Measurements from ENCODE around the gene SNAP25. TPM values are rescaled to one million over a fixed set of nuclear protein-coding genes. Genes with fewer than 3 reads are reported as not detected.

The SNAP25 gene
- total and polyA plus RNA-seq, 8 donors = 1.5 to 11.7 (median 6.8) TPM

DNA sequence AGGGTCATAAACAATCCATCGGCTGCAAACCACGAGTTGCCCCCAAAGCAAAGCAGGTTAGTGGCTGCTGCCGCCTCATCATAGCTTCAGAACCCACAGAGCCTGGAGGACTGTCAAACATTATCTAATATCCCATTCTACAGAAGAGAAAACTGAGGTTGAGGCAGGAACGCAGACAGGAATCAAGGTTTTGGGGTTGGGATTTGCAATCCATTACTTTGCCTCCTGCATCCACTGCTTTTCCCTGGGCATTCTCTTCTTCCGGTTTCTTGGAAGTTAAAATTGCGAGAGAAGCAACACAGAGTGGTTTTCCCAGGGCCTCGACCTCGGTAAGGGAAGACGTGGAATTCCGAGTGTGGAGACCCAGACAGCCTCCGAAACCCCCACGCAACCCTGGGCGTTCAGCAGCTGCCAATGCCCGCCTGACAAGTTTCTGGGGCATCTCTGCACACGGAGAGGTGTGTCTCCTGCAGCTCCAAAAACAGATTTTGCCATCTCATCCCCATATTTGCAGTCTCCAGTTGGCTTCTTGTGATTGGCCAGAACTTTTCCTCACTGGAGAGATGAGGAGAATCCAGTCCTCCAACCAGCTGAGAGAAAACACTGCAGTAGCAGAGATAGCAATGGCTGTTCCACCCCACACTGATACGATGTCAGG lies 45.5 kb upstream of the SNAP25 start:
- no peak overlapping the region for H3K4me3 ChIP-seq

DNA sequence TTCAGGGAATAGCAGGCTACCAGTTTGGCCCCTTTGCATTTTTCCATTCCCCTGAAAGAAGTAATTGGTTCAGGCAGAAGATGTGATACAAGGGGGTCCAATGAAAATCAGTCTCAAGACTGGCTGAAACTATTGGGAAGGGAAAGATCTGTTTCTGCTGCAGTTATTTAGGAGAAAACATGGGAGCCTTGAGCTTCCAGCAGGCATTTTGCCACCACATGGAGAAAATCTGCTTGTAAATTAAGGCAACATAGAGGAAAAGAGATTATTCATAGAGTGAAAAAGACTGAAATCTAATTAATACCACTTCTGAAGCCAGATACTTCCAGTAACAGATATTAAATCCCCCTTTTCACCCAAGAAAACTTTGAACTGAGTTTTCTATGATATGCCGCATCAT lies 44.2 kb upstream of the SNAP25 start:
- TF ChIP-seq, protein P1, sequence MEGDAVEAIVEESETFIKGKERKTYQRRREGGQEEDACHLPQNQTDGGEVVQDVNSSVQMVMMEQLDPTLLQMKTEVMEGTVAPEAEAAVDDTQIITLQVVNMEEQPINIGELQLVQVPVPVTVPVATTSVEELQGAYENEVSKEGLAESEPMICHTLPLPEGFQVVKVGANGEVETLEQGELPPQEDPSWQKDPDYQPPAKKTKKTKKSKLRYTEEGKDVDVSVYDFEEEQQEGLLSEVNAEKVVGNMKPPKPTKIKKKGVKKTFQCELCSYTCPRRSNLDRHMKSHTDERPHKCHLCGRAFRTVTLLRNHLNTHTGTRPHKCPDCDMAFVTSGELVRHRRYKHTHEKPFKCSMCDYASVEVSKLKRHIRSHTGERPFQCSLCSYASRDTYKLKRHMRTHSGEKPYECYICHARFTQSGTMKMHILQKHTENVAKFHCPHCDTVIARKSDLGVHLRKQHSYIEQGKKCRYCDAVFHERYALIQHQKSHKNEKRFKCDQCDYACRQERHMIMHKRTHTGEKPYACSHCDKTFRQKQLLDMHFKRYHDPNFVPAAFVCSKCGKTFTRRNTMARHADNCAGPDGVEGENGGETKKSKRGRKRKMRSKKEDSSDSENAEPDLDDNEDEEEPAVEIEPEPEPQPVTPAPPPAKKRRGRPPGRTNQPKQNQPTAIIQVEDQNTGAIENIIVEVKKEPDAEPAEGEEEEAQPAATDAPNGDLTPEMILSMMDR (IDR thresholded peaks at IDR 0.05) = no peak
- Histone ChIP-seq H3K27ac (no peak overlapping the region), H3K4me3 (no peak overlapping the region), H3K36me3 (no peaks in the 10 kb centered on the region), H3K4me1 (no peaks in the 10 kb centered on the region), H3K9me3 (no peaks in the 10 kb centered on the region), H3K27me3 (peaks cover 0 to 38% of the 10 kb centered on the region in 2 donors)
- DNase-seq = no peak
- ATAC-seq = no peak
- intact Hi-C loops (cut with DNase I) = no loop called here

More for the DNA sequence above, 45.5 kb upstream of the SNAP25 start:
- Histone ChIP-seq H3K36me3 (no peaks in the 10 kb centered on the region), H3K9me3 (no peaks in the 10 kb centered on the region), H3K4me1 (no peaks in the 10 kb centered on the region), H3K27ac (no peak overlapping the region), H3K27me3 (peaks cover 0 to 38% of the 10 kb centered on the region in 2 donors)
- TF ChIP-seq, protein P1 (IDR thresholded peaks at IDR 0.05) = no peak
- no peak for DNase-seq
- intact Hi-C loops (cut with DNase I) = no loop called here
- no peak for ATAC-seq

DNA sequence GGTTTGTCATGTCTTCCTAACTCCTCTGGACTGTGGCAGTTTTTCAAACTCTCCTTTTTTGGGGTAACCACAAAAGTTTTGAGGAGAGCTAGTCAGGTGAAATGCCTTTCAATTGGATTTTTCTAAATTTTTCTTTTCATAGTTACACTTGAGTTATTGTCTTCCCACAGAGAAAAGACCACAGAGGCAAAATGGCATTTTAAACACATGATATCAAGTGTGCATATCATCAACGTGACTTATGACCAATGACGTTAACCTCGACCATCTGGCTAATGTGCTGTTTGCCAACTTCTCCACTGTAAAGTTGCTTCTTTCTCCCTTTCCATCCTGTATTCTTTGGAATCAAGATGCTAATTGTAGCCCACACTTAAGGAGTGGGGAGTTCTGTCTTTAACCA lies 41.3 kb upstream of the SNAP25 start:
- no peak overlapping the region for H3K27ac ChIP-seq
- H3K4me1 ChIP-seq = no peaks in the 10 kb centered on the region
- DNase-seq (no peak), ATAC-seq (no peak)
- no peaks in the 10 kb centered on the region for H3K9me3 ChIP-seq
- intact Hi-C loops (cut with DNase I) = no loop called here
- no peaks in the 10 kb centered on the region for H3K36me3 ChIP-seq
- H3K4me3 ChIP-seq = no peak overlapping the region
- H3K27me3 ChIP-seq = peaks cover 0 to 16% of the 10 kb centered on the region in 2 donors
- TF ChIP-seq, protein P1 (IDR thresholded peaks at IDR 0.05) = no peak

- TF ChIP-seq, protein P1 (IDR thresholded peaks at IDR 0.05) = no peak
- H3K4me1 ChIP-seq = no peaks in the 10 kb centered on the region
- ATAC-seq (no peak), DNase-seq (no peak)
- no peaks in the 10 kb centered on the region for H3K36me3 ChIP-seq
- intact Hi-C loops (cut with DNase I) = no loop called here
- peaks cover 0 to 8% of the 10 kb centered on the region in 2 donors for H3K27me3 ChIP-seq
- no peak overlapping the region for H3K4me3 ChIP-seq
- no peaks in the 10 kb centered on the region for H3K9me3 ChIP-seq
- no peak overlapping the region for H3K27ac ChIP-seq
These were observed 40.5 kb upstream of the SNAP25 start for GRCh38 chr20:10178091-10178490.

DNA sequence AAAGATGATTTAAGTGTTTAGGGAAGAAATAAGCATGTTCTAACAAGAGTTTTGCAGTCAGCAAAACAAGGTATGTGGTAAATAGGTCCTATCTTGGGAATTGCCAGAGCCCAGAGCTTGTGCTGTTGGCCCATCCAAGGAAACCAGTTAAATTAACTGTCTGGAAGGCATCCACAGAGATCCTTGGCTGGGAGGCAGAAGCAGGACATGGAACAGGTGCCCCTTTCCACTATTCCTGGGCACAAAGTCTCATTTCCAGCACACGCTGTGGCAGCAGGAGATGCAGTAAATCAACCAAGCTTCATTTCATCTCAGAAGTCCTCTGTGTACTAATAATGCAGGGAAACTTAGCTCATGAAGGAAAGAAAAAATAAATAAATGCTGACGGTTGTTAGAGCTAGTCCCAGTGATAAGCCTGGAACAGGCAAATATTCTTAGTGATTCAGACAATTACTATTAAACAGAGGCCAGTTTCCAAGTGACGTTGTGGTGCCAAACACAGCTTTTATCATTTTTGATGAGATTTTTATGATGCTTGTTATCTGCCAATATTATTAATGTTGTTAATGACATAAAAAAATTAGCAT lies 39.8 kb upstream of the SNAP25 start:
- intact Hi-C loops (cut with DNase I) = no loop called here
- no peak for DNase-seq
- Histone ChIP-seq H3K36me3 (no peaks in the 10 kb centered on the region), H3K27me3 (peaks cover 0 to under 1% of the 10 kb centered on the region in 2 donors), H3K4me3 (no peak overlapping the region), H3K4me1 (no peaks in the 10 kb centered on the region), H3K27ac (no peak overlapping the region), H3K9me3 (no peaks in the 10 kb centered on the region)
- TF ChIP-seq, protein P1 (IDR thresholded peaks at IDR 0.05) = no peak
- ATAC-seq = no peak
